ENCODE results near the gene IQCK.

The IQCK gene

DNA sequence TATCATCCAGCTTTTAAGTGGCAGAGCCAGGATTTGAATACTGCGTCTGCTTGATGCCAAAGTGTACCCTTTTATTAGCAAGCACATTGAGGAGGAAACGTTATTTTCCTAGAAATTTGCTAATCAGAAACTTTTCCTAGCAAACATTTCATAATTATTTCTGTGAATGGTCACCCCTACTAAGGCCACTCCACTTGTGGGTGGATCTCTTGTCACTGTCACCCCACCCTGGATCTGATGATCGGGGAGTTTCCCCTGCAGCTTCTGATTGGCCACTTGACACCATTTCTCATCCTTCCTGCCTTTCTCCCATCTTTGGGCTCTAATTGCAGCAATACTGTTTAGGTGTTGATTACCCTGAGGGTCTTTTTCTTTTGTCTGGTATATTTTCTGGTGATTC, 130.7 kb downstream of the IQCK start:
- TF ChIP-seq, protein P1, sequence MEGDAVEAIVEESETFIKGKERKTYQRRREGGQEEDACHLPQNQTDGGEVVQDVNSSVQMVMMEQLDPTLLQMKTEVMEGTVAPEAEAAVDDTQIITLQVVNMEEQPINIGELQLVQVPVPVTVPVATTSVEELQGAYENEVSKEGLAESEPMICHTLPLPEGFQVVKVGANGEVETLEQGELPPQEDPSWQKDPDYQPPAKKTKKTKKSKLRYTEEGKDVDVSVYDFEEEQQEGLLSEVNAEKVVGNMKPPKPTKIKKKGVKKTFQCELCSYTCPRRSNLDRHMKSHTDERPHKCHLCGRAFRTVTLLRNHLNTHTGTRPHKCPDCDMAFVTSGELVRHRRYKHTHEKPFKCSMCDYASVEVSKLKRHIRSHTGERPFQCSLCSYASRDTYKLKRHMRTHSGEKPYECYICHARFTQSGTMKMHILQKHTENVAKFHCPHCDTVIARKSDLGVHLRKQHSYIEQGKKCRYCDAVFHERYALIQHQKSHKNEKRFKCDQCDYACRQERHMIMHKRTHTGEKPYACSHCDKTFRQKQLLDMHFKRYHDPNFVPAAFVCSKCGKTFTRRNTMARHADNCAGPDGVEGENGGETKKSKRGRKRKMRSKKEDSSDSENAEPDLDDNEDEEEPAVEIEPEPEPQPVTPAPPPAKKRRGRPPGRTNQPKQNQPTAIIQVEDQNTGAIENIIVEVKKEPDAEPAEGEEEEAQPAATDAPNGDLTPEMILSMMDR (IDR thresholded peaks at IDR 0.05; ENCODE audit: low read depth, low read length, poor library complexity, severe bottlenecking) = no peak
- TF ChIP-seq EZH2phosphoT487 (IDR thresholded peaks at IDR 0.05; ENCODE audit: borderline replicate concordance, low read length) = no peak
- no peak overlapping the region for H3K4me2 ChIP-seq (ENCODE audit: low read length)
- no peaks in the 10 kb centered on the region for H3F3A ChIP-seq (ENCODE audit: control insufficient read depth, insufficient read depth)
- H3K79me2 ChIP-seq (ENCODE audit: control insufficient read depth, low read length) = no peaks in the 10 kb centered on the region
- H3K27ac ChIP-seq (ENCODE audit: low read depth, low read length) = no peak overlapping the region
- no peak overlapping the region for H3K4me3 ChIP-seq (ENCODE audit: low read length)
- no peaks in the 10 kb centered on the region for H4K20me1 ChIP-seq (ENCODE audit: control insufficient read depth, insufficient read depth, low read depth, low read length)
- H3K27me3 ChIP-seq (ENCODE audit: control insufficient read depth, low read length) = peaks cover 6% of the 10 kb centered on the region; the same call in 1 of the 2 replicates
- no peaks in the 10 kb centered on the region for H3K9me2 ChIP-seq (replicated peaks; ENCODE audit: control insufficient read depth, low read length)
- H3K4me1 ChIP-seq (ENCODE audit: control insufficient read depth, low read length) = no peaks in the 10 kb centered on the region
- H3K36me3 ChIP-seq (ENCODE audit: control insufficient read depth, low read length) = no peaks in the 10 kb centered on the region
- H3K9me3 ChIP-seq (ENCODE audit: control insufficient read depth, insufficient read depth, low read length) = no peaks in the 10 kb centered on the region

DNA sequence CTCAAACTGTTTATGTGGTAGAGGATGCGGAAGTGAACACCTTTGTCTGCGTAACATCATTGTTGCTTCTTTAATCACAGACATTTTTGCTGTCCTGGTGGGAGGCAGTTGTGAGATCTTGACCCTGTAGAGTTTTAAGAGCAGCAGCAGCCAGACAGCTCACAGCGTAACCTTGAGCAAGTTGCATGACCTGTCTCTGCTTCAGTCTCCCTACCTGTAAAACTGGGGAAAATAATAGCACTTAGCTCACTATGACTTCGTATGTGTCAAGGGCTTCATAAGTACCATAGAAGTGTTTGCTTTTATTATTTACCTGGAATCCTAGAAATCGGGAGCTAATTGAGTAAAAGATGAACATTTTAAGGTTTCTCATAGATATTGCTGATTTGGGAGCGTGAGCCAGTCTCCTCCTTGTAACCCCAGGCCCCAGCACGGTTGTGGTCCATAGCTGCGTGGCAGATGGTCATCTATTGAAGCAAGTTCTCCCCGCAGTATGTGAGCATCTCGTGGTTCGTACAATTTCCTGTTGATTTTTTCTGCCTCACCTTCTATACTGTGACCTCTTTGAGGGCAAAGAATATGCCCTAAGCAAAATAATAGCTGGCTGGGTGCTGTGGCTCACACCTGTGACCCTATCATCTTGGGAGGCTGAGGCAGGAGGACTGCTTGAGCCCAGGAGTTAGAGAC, 132.2 kb downstream of the IQCK start:
- Histone ChIP-seq H3K36me3 (ENCODE audit: control insufficient read depth, low read length) (no peaks in the 10 kb centered on the region), H3K27ac (ENCODE audit: low read depth, low read length) (no peak overlapping the region), H3K4me1 (ENCODE audit: control insufficient read depth, low read length) (no peaks in the 10 kb centered on the region), H3K4me2 (ENCODE audit: low read length) (no peak overlapping the region), H3K79me2 (ENCODE audit: control insufficient read depth, low read length) (no peaks in the 10 kb centered on the region), H3K4me3 (ENCODE audit: low read length) (no peak overlapping the region), H4K20me1 (ENCODE audit: control insufficient read depth, insufficient read depth, low read depth, low read length) (no peaks in the 10 kb centered on the region), H3K9me3 (ENCODE audit: control insufficient read depth, insufficient read depth, low read length) (no peaks in the 10 kb centered on the region), H3K9me2 (replicated peaks; ENCODE audit: control insufficient read depth, low read length) (no peaks in the 10 kb centered on the region), H3F3A (ENCODE audit: control insufficient read depth, insufficient read depth) (no peaks in the 10 kb centered on the region), H3K27me3 (ENCODE audit: control insufficient read depth, low read length) (0 out of 2 replicates have a peak, but pooled peaks cover 6% of the 10 kb centered on the region)
- TF ChIP-seq, protein P1 (IDR thresholded peaks at IDR 0.05; ENCODE audit: low read depth, low read length, poor library complexity, severe bottlenecking) = no peak
- no peak for TF ChIP-seq EZH2phosphoT487 (IDR thresholded peaks at IDR 0.05; ENCODE audit: borderline replicate concordance, low read length)

DNA sequence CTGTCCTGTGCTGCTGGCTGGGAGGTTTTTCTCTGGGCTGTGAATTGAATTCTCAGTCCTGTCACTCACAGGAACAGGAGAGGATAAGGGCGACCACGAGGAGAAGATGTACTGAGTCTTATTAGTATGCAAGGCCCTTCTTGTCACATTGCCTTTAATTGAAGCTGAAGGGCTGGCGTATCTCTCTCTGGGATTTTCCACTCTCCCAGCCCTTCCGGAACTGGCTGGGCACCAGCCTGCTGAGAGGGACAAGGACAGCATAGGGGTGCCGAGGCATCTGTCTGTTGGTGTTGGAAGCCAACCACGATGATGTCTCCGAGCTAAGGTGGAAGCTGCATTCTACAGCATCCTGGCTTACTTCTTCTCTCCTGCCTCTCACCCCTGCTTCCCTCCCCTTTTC, 133.4 kb downstream of the IQCK start:
- Histone ChIP-seq H3F3A (ENCODE audit: control insufficient read depth, insufficient read depth) (no peaks in the 10 kb centered on the region), H3K4me1 (ENCODE audit: control insufficient read depth, low read length) (no peaks in the 10 kb centered on the region), H3K4me2 (ENCODE audit: low read length) (no peak overlapping the region), H3K9me2 (replicated peaks; ENCODE audit: control insufficient read depth, low read length) (no peaks in the 10 kb centered on the region), H3K27ac (ENCODE audit: low read depth, low read length) (no peak overlapping the region), H3K79me2 (ENCODE audit: control insufficient read depth, low read length) (no peaks in the 10 kb centered on the region), H3K9me3 (ENCODE audit: control insufficient read depth, insufficient read depth, low read length) (no peaks in the 10 kb centered on the region), H4K20me1 (ENCODE audit: control insufficient read depth, insufficient read depth, low read depth, low read length) (no peaks in the 10 kb centered on the region), H3K27me3 (ENCODE audit: control insufficient read depth, low read length) (0 out of 2 replicates have a peak, but pooled peaks cover 6% of the 10 kb centered on the region), H3K36me3 (ENCODE audit: control insufficient read depth, low read length) (no peaks in the 10 kb centered on the region), H3K4me3 (ENCODE audit: low read length) (no peak overlapping the region)
- TF ChIP-seq EZH2phosphoT487 (IDR thresholded peaks at IDR 0.05; ENCODE audit: borderline replicate concordance, low read length) = no peak
- TF ChIP-seq, protein P1 (IDR thresholded peaks at IDR 0.05; ENCODE audit: low read depth, low read length, poor library complexity, severe bottlenecking) = no peak

All from DOHH2 (cell line).